Measurements from ENCODE around the gene OR5K4.
"Not testable (repeated sequence)": the region's sequence is repeated elsewhere in the genome, so short reads cannot be mapped to it uniquely, and the experiment has no call there.

Gene OR5K4

DNA sequence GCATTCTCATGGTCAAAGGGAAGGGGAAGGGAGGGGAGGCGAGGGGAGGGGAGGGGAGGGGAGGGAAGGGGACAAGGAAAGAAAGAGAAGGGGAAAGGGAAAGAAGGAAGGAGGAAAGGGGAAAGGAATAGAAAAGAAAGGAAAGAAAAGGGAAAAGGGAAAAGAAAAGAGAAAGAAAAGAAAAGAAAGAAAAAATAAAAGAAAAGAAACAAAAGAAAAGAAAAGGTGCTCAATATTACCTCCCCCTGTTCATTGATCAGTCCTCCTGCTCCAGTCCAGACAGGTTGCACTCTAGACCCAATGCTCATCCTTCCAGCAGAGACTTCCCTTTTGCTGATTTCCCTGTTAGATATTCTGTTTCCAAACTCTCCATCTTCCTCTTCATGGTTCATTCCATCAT, 18.8 kb downstream of the OR5K4 start:
- Histone ChIP-seq H3K4me1 (ENCODE audit: control insufficient read depth, insufficient read depth, low read length) (no peaks in the 10 kb centered on the region), H3K36me3 (ENCODE audit: insufficient read depth, low read length) (no peaks in the 10 kb centered on the region), H3K4me2 (ENCODE audit: low read length) (no peak overlapping the region), H3K9me3 (replicated peaks; ENCODE audit: low read length) (no peaks in the 10 kb centered on the region), H3K9ac (ENCODE audit: low read depth, low read length) (no peak overlapping the region), H3K4me3 (ENCODE audit: low read length) (no peak overlapping the region), H3K27me3 (ENCODE audit: control insufficient read depth, insufficient read depth, low read length) (no peaks in the 10 kb centered on the region)

GRCh38 chr3:98376631-98377030, 23.0 kb downstream of the OR5K4 start:
- Histone ChIP-seq H3K36me3 (ENCODE audit: insufficient read depth, low read length) (no peaks in the 10 kb centered on the region), H3K9me3 (replicated peaks; ENCODE audit: low read length) (no peaks in the 10 kb centered on the region), H3K4me3 (ENCODE audit: low read length) (no peak overlapping the region), H3K4me2 (ENCODE audit: low read length) (no peak overlapping the region), H3K4me1 (ENCODE audit: control insufficient read depth, insufficient read depth, low read length) (no peaks in the 10 kb centered on the region), H3K9ac (ENCODE audit: low read depth, low read length) (no peak overlapping the region), H3K27me3 (ENCODE audit: control insufficient read depth, insufficient read depth, low read length) (no peaks in the 10 kb centered on the region)

DNA sequence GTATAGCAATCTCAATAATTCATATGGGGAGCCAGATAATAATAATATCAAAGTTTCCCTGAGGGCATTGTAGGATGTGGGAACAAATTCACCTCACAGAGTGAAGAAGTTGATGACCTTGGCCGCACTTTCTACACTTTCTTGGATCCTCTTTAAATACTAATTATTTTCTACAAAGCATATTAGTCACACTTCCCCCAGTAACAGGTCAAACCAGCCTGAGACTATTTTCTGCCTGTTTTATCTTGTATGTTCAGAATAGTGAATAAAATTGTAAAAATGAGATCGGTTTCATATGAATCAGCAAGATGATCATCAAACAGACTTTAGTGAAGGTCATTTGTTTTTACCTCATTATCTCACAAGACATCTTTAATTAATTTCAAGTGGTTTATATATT, 34.5 kb downstream of the OR5K4 start:
- Histone ChIP-seq H3K36me3 (ENCODE audit: insufficient read depth, low read length) (no peaks in the 10 kb centered on the region), H3K9ac (ENCODE audit: low read depth, low read length) (no peak overlapping the region), H3K4me1 (ENCODE audit: control insufficient read depth, insufficient read depth, low read length) (no peaks in the 10 kb centered on the region), H3K4me2 (ENCODE audit: low read length) (no peak overlapping the region), H3K9me3 (replicated peaks; ENCODE audit: low read length) (no peaks in the 10 kb centered on the region), H3K4me3 (ENCODE audit: low read length) (no peak overlapping the region), H3K27me3 (ENCODE audit: control insufficient read depth, insufficient read depth, low read length) (peaks cover 5% of the 10 kb centered on the region)

DNA sequence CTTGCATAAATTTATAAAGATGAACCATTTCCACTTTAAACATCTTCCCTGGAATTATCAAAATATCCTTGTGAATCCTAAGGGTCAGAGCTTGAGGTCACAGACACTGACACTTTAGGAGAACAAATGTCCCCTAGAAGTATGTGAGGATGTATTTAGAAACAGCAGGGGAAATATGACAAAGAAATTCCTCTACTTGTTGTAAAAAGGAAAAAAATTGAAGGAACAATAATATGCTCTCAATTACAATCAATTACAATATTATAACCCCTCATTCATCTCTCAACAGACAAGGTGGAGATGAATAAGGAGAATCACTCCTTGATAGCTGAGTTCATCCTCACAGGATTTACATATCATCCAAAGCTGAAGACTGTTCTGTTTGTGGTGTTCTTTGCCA, 36.7 kb downstream of the OR5K4 start, which contains the start of gene OR5K3:
OR5K3 (plus strand) TSS at position 301 of the 400 bp plus-strand sequence; CDS start at position 301, 0 bp downstream.
- no peak within 1 kb of the TSS for H3K4me3 ChIP-seq (ENCODE audit: low read length)

DNA sequence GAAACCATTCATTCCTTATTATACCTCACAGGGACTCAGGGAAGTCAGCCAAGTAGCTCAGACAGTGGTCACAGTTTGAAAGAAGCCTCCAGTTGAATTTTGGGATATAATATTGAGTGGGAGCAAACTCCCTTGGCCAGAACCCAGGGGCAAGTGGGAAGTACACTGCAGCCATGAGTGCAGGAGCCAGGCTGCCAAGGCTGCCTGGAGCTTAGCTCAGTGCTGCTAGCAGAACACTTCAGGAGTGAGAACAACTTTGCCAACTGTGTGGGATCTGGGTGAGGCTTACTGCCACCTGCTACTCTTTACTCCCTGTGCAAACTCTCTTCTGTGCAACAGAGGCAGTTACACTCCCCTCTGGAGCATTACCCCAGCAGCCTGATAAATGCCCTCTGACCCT, 41.4 kb downstream of the OR5K4 start:
- Histone ChIP-seq H3K27me3 (ENCODE audit: control insufficient read depth, insufficient read depth, low read length) (peaks cover 5% of the 10 kb centered on the region), H3K4me2 (ENCODE audit: low read length) (no peak overlapping the region), H3K9me3 (replicated peaks; ENCODE audit: low read length) (no peaks in the 10 kb centered on the region), H3K9ac (ENCODE audit: low read depth, low read length) (no peak overlapping the region), H3K4me1 (ENCODE audit: control insufficient read depth, insufficient read depth, low read length) (no peaks in the 10 kb centered on the region), H3K4me3 (ENCODE audit: low read length) (no peak overlapping the region), H3K36me3 (ENCODE audit: insufficient read depth, low read length) (no peaks in the 10 kb centered on the region)

More for the DNA sequence above, 36.7 kb downstream of the OR5K4 start, which contains the start of gene OR5K3:
- Histone ChIP-seq H3K4me2 (ENCODE audit: low read length) (no peak within 1 kb of the TSS), H3K9ac (ENCODE audit: low read depth, low read length) (no peak within 1 kb of the TSS), H3K4me1 (ENCODE audit: control insufficient read depth, insufficient read depth, low read length) (no peaks in the 10 kb centered on the region), H3K9me3 (replicated peaks; ENCODE audit: low read length) (no peaks in the 10 kb centered on the region), H3K27me3 (ENCODE audit: control insufficient read depth, insufficient read depth, low read length) (peaks cover 5% of the 10 kb centered on the region), H3K36me3 (ENCODE audit: insufficient read depth, low read length) (no peaks in the 10 kb centered on the region)

DNA sequence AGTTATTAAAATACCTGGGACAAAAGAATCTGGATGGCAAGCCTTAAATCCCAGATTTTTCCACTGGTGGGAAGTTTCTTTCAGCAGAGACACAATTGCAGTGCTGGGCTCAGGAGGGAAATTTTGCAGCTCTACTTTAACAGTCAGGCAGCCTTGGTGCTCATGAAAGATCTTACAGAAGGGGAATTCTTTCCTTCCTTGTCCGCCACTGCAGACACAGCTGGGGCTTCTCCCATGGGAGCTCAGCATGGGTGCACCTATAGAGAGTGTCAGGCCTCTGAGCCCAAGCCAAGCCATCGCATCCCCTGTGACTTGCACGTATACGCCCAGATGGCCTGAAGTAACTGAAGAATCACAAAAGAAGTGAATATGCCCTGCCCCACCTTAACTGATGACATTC, 42.8 kb downstream of the OR5K4 start:
- H3K36me3 ChIP-seq (ENCODE audit: insufficient read depth, low read length); H3K9me3 ChIP-seq (replicated peaks; ENCODE audit: low read length); H3K4me2 ChIP-seq (ENCODE audit: low read length); H3K4me3 ChIP-seq (ENCODE audit: low read length); H3K27me3 ChIP-seq (ENCODE audit: control insufficient read depth, insufficient read depth, low read length); H3K9ac ChIP-seq (ENCODE audit: low read depth, low read length); H3K4me1 ChIP-seq (ENCODE audit: control insufficient read depth, insufficient read depth, low read length): not testable (repeated sequence)

- Histone ChIP-seq H3K4me3 (ENCODE audit: low read length) (no peak overlapping the region), H3K36me3 (ENCODE audit: insufficient read depth, low read length) (no peaks in the 10 kb centered on the region), H3K9ac (ENCODE audit: low read depth, low read length) (no peak overlapping the region), H3K27me3 (ENCODE audit: control insufficient read depth, insufficient read depth, low read length) (no peaks in the 10 kb centered on the region), H3K4me2 (ENCODE audit: low read length) (no peak overlapping the region), H3K4me1 (ENCODE audit: control insufficient read depth, insufficient read depth, low read length) (no peaks in the 10 kb centered on the region), H3K9me3 (replicated peaks; ENCODE audit: low read length) (no peaks in the 10 kb centered on the region)
Measured at GRCh38 chr3:98398513-98398912, 44.9 kb downstream of the OR5K4 start.

DNA sequence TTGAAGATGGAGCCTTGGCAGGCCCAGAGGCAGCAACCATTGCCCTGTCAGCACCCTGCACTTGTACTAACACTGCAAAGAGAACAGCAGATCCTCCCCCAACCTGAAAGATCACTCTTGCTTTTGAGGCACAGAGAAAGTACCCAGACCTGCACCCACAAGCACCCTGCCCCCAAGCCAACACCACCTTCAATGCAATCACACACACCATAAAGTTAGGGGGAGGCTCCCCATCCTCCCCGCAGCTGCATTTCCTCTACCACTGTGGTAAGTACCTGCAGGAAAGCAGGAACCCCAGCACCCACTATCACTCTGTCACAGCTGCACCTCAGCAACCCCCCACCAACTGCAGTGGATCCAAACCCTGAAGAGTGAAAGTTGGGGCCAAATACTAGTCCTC, 48.9 kb downstream of the OR5K4 start:
- Histone ChIP-seq H3K9ac (ENCODE audit: low read depth, low read length) (no peak overlapping the region), H3K9me3 (replicated peaks; ENCODE audit: low read length) (no peaks in the 10 kb centered on the region), H3K4me2 (ENCODE audit: low read length) (no peak overlapping the region), H3K36me3 (ENCODE audit: insufficient read depth, low read length) (no peaks in the 10 kb centered on the region), H3K27me3 (ENCODE audit: control insufficient read depth, insufficient read depth, low read length) (no peaks in the 10 kb centered on the region), H3K4me3 (ENCODE audit: low read length) (no peak overlapping the region), H3K4me1 (ENCODE audit: control insufficient read depth, insufficient read depth, low read length) (no peaks in the 10 kb centered on the region)

DNA sequence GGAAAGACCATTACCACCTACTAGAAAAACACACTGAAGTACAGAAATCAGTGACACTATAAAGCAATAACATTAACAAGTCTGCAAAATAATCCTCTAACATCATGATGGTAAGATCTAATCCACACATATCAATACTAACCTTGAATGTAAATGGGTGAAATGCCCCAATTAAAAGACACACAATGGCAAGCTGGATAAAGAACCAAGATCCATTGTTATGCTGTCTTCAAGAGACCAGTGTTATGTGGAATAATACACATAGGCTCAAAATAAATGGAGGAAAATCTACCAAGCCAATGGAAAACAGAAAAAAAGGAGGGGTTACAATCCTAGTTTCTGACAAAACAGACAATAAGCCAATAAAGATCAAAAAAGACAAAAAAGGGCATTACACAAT, 50.4 kb downstream of the OR5K4 start:
- H3K4me1 ChIP-seq (ENCODE audit: control insufficient read depth, insufficient read depth, low read length): no peaks in the 10 kb centered on the region
- H3K9ac ChIP-seq (ENCODE audit: low read depth, low read length): no peak overlapping the region
- H3K9me3 ChIP-seq (replicated peaks; ENCODE audit: low read length): no peaks in the 10 kb centered on the region
- H3K36me3 ChIP-seq (ENCODE audit: insufficient read depth, low read length): no peaks in the 10 kb centered on the region
- H3K4me2 ChIP-seq (ENCODE audit: low read length): no peak overlapping the region
- H3K27me3 ChIP-seq (ENCODE audit: control insufficient read depth, insufficient read depth, low read length): no peaks in the 10 kb centered on the region
- no peak overlapping the region for H3K4me3 ChIP-seq (ENCODE audit: low read length)
